ENCODE results near the gene TRIM46. TPM values are rescaled to one million over a fixed set of nuclear protein-coding genes. Genes with fewer than 3 reads are reported as not detected.

TRIM46 gene
- polyA plus RNA-seq (2013, experiment 1 of 2): 6.5 TPM
- polyA plus RNA-seq (2013, experiment 2 of 2): 6.9 TPM

- peaks cover 5% of the 10 kb centered on the region; the same call in 1 of the 2 replicates for H3K4me1 ChIP-seq (ENCODE audit: insufficient read depth, low read length)
- H3K36me3 ChIP-seq (ENCODE audit: insufficient read depth, low read length): peaks cover 36% of the 10 kb centered on the region
- H3K27me3 ChIP-seq (ENCODE audit: insufficient read depth, low read length): no peaks in the 10 kb centered on the region
- H3K4me3 ChIP-seq (ENCODE audit: low read length): peak within 1 kb of the TSS; percentile 81
- peak within 1 kb of the TSS; percentile 87 for H3K27ac ChIP-seq (ENCODE audit: low read depth, low read length)
- no peaks in the 10 kb centered on the region for H3K9me3 ChIP-seq (ENCODE audit: insufficient read depth, low read depth, low read length)
- peak within 1 kb of the TSS; percentile 80 for H3K9ac ChIP-seq (ENCODE audit: low read depth, low read length)
- under 1% methylated on average over 36 of the region's 38 CpGs for WGBS
Observed at GRCh38 chr1:155173478-155174323, at the start of gene TRIM46. TSS of gene TRIM46 (plus strand) at chr1:155173849. CDS start at chr1:155173967, 118 bp downstream.

- Histone ChIP-seq H3K9ac (ENCODE audit: low read depth, low read length) (no peak overlapping the region), H3K36me3 (ENCODE audit: insufficient read depth, low read length) (no peaks in the 10 kb centered on the region), H3K27ac (ENCODE audit: low read depth, low read length) (no peak overlapping the region), H3K4me1 (ENCODE audit: insufficient read depth, low read length) (peaks cover 41% of the 10 kb centered on the region), H3K27me3 (ENCODE audit: insufficient read depth, low read length) (peaks cover 70% of the 10 kb centered on the region), H3K9me3 (ENCODE audit: insufficient read depth, low read depth, low read length) (no peaks in the 10 kb centered on the region), H3K4me3 (ENCODE audit: low read length) (no peak overlapping the region)
- 41% methylated on average over 16 of the region's 16 CpGs for WGBS
Observed at GRCh38 chr1:155124503-155125463, 48.9 kb upstream of the TRIM46 start.

- H3K27me3 ChIP-seq (ENCODE audit: insufficient read depth, low read length): peaks cover 65% of the 10 kb centered on the region
- H3K27ac ChIP-seq (ENCODE audit: low read depth, low read length): no peak overlapping the region
- H3K9ac ChIP-seq (ENCODE audit: low read depth, low read length): no peak overlapping the region
- H3K4me1 ChIP-seq (ENCODE audit: insufficient read depth, low read length): peaks cover 47% of the 10 kb centered on the region
- H3K4me3 ChIP-seq (ENCODE audit: low read length): peak overlapping the region; percentile 64
- H3K9me3 ChIP-seq (ENCODE audit: insufficient read depth, low read depth, low read length): no peaks in the 10 kb centered on the region
- H3K36me3 ChIP-seq (ENCODE audit: insufficient read depth, low read length): no peaks in the 10 kb centered on the region
- 29% methylated on average over 11 of the region's 11 CpGs for WGBS
Observed at GRCh38 chr1:155125511-155125945, 48.1 kb upstream of the TRIM46 start.

- Histone ChIP-seq H3K4me3 (ENCODE audit: low read length) (peak overlapping the region; percentile 64), H3K27ac (ENCODE audit: low read depth, low read length) (no peak overlapping the region), H3K9me3 (ENCODE audit: insufficient read depth, low read depth, low read length) (no peaks in the 10 kb centered on the region), H3K4me1 (ENCODE audit: insufficient read depth, low read length) (peaks cover 52% of the 10 kb centered on the region), H3K36me3 (ENCODE audit: insufficient read depth, low read length) (no peaks in the 10 kb centered on the region), H3K27me3 (ENCODE audit: insufficient read depth, low read length) (peaks cover 65% of the 10 kb centered on the region), H3K9ac (ENCODE audit: low read depth, low read length) (peak overlapping the region; percentile 22; the same call in 1 of the 2 replicates)
- WGBS: 3% methylated on average over 53 of the region's 53 CpGs
Observed at GRCh38 chr1:155125946-155126555, 47.6 kb upstream of the TRIM46 start.

- H3K9ac ChIP-seq (ENCODE audit: low read depth, low read length): no peak overlapping the region
- peaks cover 52% of the 10 kb centered on the region for H3K4me1 ChIP-seq (ENCODE audit: insufficient read depth, low read length)
- under 1% methylated on average over 32 of the region's 32 CpGs for WGBS
Observed at GRCh38 chr1:155126556-155127104, 47.0 kb upstream of the TRIM46 start.

GRCh38 chr1:155127105-155127966, 46.3 kb upstream of the TRIM46 start, which contains the start of gene EFNA1:
TSS of gene EFNA1 (plus strand) at chr1:155127876. CDS start at chr1:155127978, 102 bp downstream.
- peak within 1 kb of the TSS; percentile 47; the same call in 1 of the 2 replicates for H3K9ac ChIP-seq (ENCODE audit: low read depth, low read length)
- peaks cover 8% of the 10 kb centered on the region for H3K36me3 ChIP-seq (ENCODE audit: insufficient read depth, low read length)
- H3K4me1 ChIP-seq (ENCODE audit: insufficient read depth, low read length): peaks cover 52% of the 10 kb centered on the region
- H3K9me3 ChIP-seq (ENCODE audit: insufficient read depth, low read depth, low read length): no peaks in the 10 kb centered on the region
- WGBS: under 1% methylated on average over 75 of the region's 76 CpGs
- no peak within 1 kb of the TSS for H3K27ac ChIP-seq (ENCODE audit: low read depth, low read length)
- H3K4me3 ChIP-seq (ENCODE audit: low read length): peak within 1 kb of the TSS; percentile 64
- peaks cover 62% of the 10 kb centered on the region for H3K27me3 ChIP-seq (ENCODE audit: insufficient read depth, low read length)

More at GRCh38 chr1:155126556-155127104, 47.0 kb upstream of the TRIM46 start:
- Histone ChIP-seq H3K4me3 (ENCODE audit: low read length) (peak overlapping the region; percentile 64), H3K27me3 (ENCODE audit: insufficient read depth, low read length) (peaks cover 65% of the 10 kb centered on the region), H3K27ac (ENCODE audit: low read depth, low read length) (no peak overlapping the region), H3K9me3 (ENCODE audit: insufficient read depth, low read depth, low read length) (no peaks in the 10 kb centered on the region), H3K36me3 (ENCODE audit: insufficient read depth, low read length) (peaks cover 5% of the 10 kb centered on the region)

GRCh38 chr1:155127967-155128754, 45.5 kb upstream of the TRIM46 start:
- WGBS: 4% methylated on average over 17 of the region's 17 CpGs
- H3K9ac ChIP-seq (ENCODE audit: low read depth, low read length): peak overlapping the region; percentile 47; the same call in 1 of the 2 replicates
- H3K4me3 ChIP-seq (ENCODE audit: low read length): peak overlapping the region; percentile 64
- H3K27me3 ChIP-seq (ENCODE audit: insufficient read depth, low read length): peaks cover 62% of the 10 kb centered on the region
- H3K4me1 ChIP-seq (ENCODE audit: insufficient read depth, low read length): peaks cover 52% of the 10 kb centered on the region
- peaks cover 8% of the 10 kb centered on the region for H3K36me3 ChIP-seq (ENCODE audit: insufficient read depth, low read length)
- H3K27ac ChIP-seq (ENCODE audit: low read depth, low read length): no peak overlapping the region
- no peaks in the 10 kb centered on the region for H3K9me3 ChIP-seq (ENCODE audit: insufficient read depth, low read depth, low read length)

GRCh38 chr1:155128755-155129473, 44.7 kb upstream of the TRIM46 start:
- peaks cover 52% of the 10 kb centered on the region for H3K4me1 ChIP-seq (ENCODE audit: insufficient read depth, low read length)
- 0 out of 2 replicates have a peak overlapping the region, but pooled peaks have one; percentile 44 for H3K9ac ChIP-seq (ENCODE audit: low read depth, low read length)
- peaks cover 57% of the 10 kb centered on the region for H3K27me3 ChIP-seq (ENCODE audit: insufficient read depth, low read length)

More at GRCh38 chr1:155128755-155129473, 44.7 kb upstream of the TRIM46 start:
- H3K9me3 ChIP-seq (ENCODE audit: insufficient read depth, low read depth, low read length): no peaks in the 10 kb centered on the region
- 22% methylated on average over 13 of the region's 14 CpGs for WGBS
- H3K36me3 ChIP-seq (ENCODE audit: insufficient read depth, low read length): peaks cover 8% of the 10 kb centered on the region
- no peak overlapping the region for H3K27ac ChIP-seq (ENCODE audit: low read depth, low read length)
- H3K4me3 ChIP-seq (ENCODE audit: low read length): peak overlapping the region; percentile 64
